BE2C (cell line): ENCODE data around the gene C2orf92.

Experiments
- DNase-seq: peaks from one replicate; pipeline ENCODE4 v3.0.0-alpha.2; 2020
- H3K27me3 ChIP-seq: fragments of 250-450 bp; sonication (Bioruptor Pico); 2 replicates; pipeline ENCODE4 v1.5.1; 2020; ENCODE audit warnings: mild to moderate bottlenecking
- H3K36me3 ChIP-seq: fragments of 250-450 bp; sonication (Bioruptor Pico); 2 replicates; pipeline ENCODE4 v1.5.1; 2020; ENCODE audit warnings: mild to moderate bottlenecking
- H3K4me1 ChIP-seq: fragments of 250-450 bp; sonication (Bioruptor Pico); 2 replicates; pipeline ENCODE4 v1.5.1; 2020
- H3K4me3 ChIP-seq: 2 replicates; pipeline ENCODE4 v1.5.1; 2011; ENCODE audit warnings: low read depth, low read length
- H3K9me3 ChIP-seq: fragments of 250-450 bp; sonication (Bioruptor Pico); 2 replicates; pipeline ENCODE4 v1.5.1; 2020
- CTCF ChIP-seq: IDR thresholded peaks from 2 replicates; pipeline ENCODE4 v1.5.1; 2012; ENCODE audit warnings: mild to moderate bottlenecking, low read depth, low read length

Gene C2orf92

DNA sequence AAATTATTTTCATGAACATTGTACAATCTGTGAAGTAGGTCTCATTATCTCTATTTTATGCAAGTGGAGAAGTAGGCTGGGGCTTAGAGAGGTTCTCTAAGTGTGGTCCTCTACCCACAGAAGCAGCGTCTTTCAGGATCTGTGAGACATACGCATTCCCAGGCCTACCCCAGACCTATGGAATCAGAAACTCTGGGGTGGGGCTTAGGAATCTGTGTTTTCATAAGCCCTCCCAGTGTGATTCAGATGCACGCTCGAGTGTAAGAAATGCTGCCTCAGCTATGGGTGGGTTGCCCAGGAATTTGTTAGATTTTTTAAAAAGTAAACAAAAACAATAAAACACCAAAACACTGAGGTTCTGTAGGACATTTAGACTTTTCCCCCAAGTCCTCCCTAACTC is 29.0 kb downstream of the C2orf92 start:
- H3K36me3 ChIP-seq: no peaks in the 10 kb centered on the region
- H3K27me3 ChIP-seq: no peaks in the 10 kb centered on the region
- H3K4me1 ChIP-seq: no peaks in the 10 kb centered on the region
- no peak overlapping the region for H3K4me3 ChIP-seq
- DNase-seq: no peak
- no peaks in the 10 kb centered on the region for H3K9me3 ChIP-seq
- TF ChIP-seq CTCF: no peak

GRCh38 chr2:97699765-97700444 is 30.4 kb downstream of the C2orf92 start:
- Histone ChIP-seq H3K4me3 (no peak overlapping the region), H3K27me3 (no peaks in the 10 kb centered on the region), H3K4me1 (no peaks in the 10 kb centered on the region), H3K36me3 (no peaks in the 10 kb centered on the region), H3K9me3 (no peaks in the 10 kb centered on the region)
- DNase-seq: peak; percentile 57
- peak; percentile 58 for TF ChIP-seq CTCF

GRCh38 chr2:97701186-97701585 is 31.7 kb downstream of the C2orf92 start:
- H3K36me3 ChIP-seq: no peaks in the 10 kb centered on the region
- H3K4me3 ChIP-seq: no peak overlapping the region
- H3K27me3 ChIP-seq: no peaks in the 10 kb centered on the region
- no peaks in the 10 kb centered on the region for H3K4me1 ChIP-seq
- DNase-seq: no peak
- H3K9me3 ChIP-seq: no peaks in the 10 kb centered on the region
- no peak for TF ChIP-seq CTCF

- Histone ChIP-seq H3K9me3 (no peaks in the 10 kb centered on the region), H3K36me3 (no peaks in the 10 kb centered on the region), H3K4me3 (no peak overlapping the region), H3K4me1 (no peaks in the 10 kb centered on the region), H3K27me3 (no peaks in the 10 kb centered on the region)
- TF ChIP-seq CTCF: no peak
- no peak for DNase-seq
Measured at GRCh38 chr2:97701851-97702465, 32.4 kb downstream of the C2orf92 start.

GRCh38 chr2:97702731-97703470 is 33.4 kb downstream of the C2orf92 start:
- no peaks in the 10 kb centered on the region for H3K27me3 ChIP-seq
- no peak overlapping the region for H3K4me3 ChIP-seq
- no peaks in the 10 kb centered on the region for H3K36me3 ChIP-seq
- no peaks in the 10 kb centered on the region for H3K4me1 ChIP-seq
- no peaks in the 10 kb centered on the region for H3K9me3 ChIP-seq
- TF ChIP-seq CTCF: no peak
- no peak for DNase-seq

DNA sequence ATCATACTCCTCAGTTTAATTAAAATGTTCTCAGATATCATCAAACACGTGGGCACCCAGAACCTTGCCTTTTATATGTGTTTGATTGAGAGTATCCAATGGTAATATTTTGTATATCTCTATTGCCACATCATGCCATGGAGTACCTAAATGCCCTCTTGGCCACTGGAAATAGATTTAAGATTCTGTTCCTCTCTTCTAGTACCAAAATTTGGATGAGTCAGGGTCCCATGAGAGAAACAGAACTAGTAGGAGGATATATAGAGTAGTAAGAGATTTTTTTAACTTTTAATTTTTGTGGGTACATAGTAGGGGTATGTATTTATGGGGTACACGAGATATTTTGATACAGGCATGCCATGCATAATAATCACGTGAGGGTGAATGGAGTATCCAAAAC is 34.2 kb downstream of the C2orf92 start:
- H3K9me3 ChIP-seq: no peaks in the 10 kb centered on the region
- no peaks in the 10 kb centered on the region for H3K27me3 ChIP-seq
- no peak overlapping the region for H3K4me3 ChIP-seq
- no peaks in the 10 kb centered on the region for H3K4me1 ChIP-seq
- no peak for DNase-seq
- H3K36me3 ChIP-seq: no peaks in the 10 kb centered on the region
- TF ChIP-seq CTCF: no peak
